Retina (tissue), 1 donor: ENCODE measurements around the gene LRP1.

Source experiments
- DNase-seq: peaks from one replicate; pipeline ENCODE4 v3.0.0-alpha.2; 2016

Gene LRP1

DNA sequence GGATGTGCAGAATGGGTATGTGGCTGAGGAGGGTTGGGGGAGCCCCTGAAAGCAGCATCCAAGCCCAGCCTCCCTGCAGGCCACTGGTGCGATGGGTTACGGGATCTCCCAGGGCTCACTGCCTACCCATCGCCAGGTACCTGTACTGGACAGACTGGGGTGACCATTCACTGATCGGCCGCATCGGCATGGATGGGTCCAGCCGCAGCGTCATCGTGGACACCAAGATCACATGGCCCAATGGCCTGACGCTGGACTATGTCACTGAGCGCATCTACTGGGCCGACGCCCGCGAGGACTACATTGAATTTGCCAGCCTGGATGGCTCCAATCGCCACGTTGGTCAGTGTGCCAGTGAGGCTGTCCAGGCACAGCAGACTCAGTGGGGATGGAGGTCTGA is 70.0 kb downstream of the LRP1 start:
- no peak for DNase-seq

DNA sequence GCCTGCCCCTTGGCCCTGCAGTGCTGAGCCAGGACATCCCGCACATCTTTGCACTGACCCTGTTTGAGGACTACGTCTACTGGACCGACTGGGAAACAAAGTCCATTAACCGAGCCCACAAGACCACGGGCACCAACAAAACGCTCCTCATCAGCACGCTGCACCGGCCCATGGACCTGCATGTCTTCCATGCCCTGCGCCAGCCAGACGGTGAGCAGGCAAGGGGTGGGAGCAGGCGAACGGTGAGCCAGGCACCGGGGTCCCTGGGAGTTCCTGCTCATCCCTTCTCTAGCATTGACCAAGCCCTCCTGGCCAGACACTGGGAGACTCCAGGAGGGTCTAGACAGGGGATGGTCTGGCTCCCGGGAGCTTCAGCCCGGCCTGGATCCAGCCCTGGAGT is 70.9 kb downstream of the LRP1 start:
- no peak for DNase-seq

DNA sequence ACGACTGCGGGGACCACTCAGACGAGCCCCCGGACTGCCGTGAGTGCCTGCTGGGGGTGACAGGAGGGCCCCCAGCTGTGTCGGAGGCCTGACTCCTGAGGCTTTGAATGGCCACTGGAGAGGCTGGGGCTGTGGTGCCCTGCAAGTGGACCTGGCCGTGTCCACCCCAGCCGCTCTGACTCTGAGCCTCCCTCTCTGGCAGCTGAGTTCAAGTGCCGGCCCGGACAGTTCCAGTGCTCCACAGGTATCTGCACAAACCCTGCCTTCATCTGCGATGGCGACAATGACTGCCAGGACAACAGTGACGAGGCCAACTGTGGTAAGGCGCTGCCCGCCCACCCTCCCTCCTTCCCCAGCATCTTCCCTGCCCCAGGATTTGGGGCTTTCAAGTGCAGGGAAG is 72.2 kb downstream of the LRP1 start:
- no peak for DNase-seq

- no peak for DNase-seq
Measured at GRCh38 chr12:57201219-57201618, 72.9 kb downstream of the LRP1 start.

GRCh38 chr12:57201631-57202030 is 73.3 kb downstream of the LRP1 start:
- no peak for DNase-seq

- no peak for DNase-seq
Measured at GRCh38 chr12:57202321-57202720, 74.0 kb downstream of the LRP1 start.

DNA sequence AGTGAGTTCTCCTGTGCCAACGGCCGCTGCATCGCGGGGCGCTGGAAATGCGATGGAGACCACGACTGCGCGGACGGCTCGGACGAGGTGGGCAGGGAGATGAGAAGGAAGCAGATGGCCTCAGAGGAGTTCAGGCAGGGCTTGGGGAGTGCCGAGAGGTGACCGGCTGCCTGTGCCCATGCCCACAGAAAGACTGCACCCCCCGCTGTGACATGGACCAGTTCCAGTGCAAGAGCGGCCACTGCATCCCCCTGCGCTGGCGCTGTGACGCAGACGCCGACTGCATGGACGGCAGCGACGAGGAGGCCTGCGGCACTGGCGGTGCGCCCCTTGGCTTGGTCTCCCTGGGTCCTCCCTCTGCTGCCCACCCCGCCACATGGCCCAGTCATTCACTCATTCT is 74.9 kb downstream of the LRP1 start:
- no peak for DNase-seq

DNA sequence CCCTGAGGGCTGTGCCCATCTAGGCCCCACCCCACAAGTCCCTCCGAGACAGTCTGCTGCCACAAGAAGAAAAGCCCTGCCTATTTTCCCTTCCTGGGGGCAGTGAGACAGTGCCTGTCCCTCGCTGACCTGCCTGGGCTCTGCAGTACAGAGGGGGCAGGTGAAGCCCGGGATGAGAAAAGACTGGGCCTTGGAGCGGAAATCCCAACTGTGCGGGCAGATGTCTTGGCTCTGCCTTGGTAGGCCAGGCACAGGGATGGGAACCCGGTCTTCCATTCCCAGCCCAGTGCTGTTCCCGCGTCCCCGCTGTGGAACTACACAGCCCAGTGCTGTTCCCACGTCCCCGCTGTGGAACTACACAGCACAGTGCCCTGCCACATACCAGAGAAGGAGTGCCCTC is 75.5 kb downstream of the LRP1 start:
- no peak for DNase-seq

GRCh38 chr12:57204454-57204853 is 76.2 kb downstream of the LRP1 start:
- DNase-seq, result no peak

DNA sequence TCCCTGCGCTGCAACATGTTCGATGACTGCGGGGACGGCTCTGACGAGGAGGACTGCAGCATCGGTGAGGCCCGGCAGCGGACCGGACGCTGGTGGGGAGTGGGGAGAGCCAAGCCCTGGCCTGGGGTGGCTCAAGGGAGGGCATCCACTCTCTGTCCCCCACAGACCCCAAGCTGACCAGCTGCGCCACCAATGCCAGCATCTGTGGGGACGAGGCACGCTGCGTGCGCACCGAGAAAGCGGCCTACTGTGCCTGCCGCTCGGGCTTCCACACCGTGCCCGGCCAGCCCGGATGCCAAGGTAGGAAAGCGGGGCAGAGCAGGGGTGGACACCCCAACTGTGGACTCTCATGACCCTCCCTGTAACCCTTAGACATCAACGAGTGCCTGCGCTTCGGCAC is 76.9 kb downstream of the LRP1 start:
- no peak for DNase-seq

- DNase-seq, result no peak
Measured at GRCh38 chr12:57205931-57206330, 77.6 kb downstream of the LRP1 start.

GRCh38 chr12:57207731-57208630 is 79.7 kb downstream of the LRP1 start:
- no peak for DNase-seq

DNA sequence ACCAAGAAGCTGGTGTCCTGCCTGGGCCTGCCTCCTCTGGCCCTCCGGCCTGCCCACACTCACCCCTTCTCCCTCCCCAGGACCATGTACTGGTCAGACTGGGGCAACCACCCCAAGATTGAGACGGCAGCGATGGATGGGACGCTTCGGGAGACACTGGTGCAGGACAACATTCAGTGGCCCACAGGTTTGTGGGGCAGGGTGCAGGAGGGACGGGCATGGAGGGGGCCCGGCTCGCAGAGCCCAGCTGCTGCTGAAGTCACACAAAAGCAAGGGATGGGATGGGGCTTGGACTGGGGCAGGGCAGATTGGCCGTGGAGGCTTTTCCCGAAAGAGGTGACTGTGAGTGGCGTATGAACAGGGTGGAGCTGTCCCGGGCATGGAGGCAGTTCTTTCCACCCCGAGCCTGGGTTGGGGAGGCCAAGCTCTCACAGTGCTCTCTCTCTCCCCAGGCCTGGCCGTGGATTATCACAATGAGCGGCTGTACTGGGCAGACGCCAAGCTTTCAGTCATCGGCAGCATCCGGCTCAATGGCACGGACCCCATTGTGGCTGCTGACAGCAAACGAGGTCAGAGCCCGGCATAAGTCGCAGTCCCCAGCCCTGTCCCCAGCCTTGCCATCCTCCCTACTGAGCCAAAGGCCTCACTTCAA is 80.5 kb downstream of the LRP1 start:
- no peak for DNase-seq

DNA sequence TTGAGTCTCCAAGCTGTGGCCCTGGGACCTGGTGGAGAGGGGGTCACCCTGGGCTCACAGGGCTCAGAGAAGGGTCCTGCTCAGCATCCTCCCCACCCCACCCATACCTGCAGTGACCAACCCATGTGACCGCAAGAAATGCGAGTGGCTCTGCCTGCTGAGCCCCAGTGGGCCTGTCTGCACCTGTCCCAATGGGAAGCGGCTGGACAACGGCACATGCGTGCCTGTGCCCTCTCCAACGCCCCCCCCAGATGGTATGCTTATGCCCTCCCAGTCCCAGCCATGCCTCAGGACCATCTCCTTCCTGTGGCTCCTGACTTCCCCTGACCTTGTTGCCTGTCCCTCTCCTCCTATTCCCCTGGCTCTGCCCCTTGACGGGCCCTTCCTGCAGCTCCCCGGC is 81.6 kb downstream of the LRP1 start:
- DNase-seq, result no peak

DNA sequence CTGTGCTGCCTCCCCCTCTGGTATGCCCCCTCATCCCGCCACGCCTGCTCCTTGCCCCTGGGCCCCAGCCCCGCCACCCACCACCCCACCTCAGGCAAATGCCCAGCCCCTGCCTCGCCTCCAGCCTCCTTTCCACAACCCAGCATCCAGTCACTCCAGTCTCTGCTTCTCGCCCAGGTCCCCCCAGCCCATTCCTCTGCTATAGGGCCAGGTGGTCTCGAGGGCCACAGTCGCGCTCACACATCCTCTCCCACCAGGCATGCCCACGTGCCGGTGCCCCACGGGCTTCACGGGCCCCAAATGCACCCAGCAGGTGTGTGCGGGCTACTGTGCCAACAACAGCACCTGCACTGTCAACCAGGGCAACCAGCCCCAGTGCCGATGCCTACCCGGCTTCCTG is 82.2 kb downstream of the LRP1 start:
- no peak for DNase-seq

- DNase-seq, result no peak
Measured at GRCh38 chr12:57210926-57211692, 82.8 kb downstream of the LRP1 start.

DNA sequence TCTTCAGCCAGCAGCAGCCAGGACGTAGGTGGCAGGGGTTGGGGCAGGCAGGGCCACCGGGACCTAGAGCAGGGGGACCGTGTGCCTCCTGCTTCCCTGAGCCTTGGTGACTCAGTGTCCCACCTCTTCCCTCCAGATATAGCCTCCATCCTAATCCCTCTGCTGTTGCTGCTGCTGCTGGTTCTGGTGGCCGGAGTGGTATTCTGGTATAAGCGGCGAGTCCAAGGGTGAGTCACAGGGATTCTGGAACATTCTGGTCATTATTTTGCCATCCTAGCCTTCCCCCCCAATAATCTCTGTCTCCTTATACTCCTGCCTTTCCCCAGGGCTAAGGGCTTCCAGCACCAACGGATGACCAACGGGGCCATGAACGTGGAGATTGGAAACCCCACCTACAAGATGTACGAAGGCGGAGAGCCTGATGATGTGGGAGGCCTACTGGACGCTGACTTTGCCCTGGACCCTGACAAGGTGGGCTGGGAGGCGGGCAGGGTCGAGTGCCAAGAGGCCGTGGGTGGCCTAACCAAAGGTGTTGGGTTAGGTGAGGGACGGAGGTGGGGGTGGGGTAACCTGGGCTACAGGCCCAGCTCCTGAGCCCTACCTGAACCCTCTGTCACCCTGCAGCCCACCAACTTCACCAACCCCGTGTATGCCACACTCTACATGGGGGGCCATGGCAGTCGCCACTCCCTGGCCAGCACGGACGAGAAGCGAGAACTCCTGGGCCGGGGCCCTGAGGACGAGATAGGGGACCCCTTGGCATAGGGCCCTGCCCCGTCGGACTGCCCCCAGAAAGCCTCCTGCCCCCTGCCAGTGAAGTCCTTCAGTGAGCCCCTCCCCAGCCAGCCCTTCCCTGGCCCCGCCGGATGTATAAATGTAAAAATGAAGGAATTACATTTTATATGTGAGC is 83.8 kb downstream of the LRP1 start:
- DNase-seq, result no peak

- no peak for DNase-seq
Measured at GRCh38 chr12:57212701-57213057, 84.4 kb downstream of the LRP1 start.

- DNase-seq, result peak; percentile 92
Measured at GRCh38 chr12:57213058-57213715, 84.9 kb downstream of the LRP1 start.

GRCh38 chr12:57213763-57214397 is 85.6 kb downstream of the LRP1 start:
- DNase-seq, result no peak

- peak; percentile 77 for DNase-seq
Measured at GRCh38 chr12:57214398-57214781, 86.1 kb downstream of the LRP1 start.

GRCh38 chr12:57215065-57215464 is 86.8 kb downstream of the LRP1 start:
- DNase-seq, result no peak
